Lower lobe of right lung (tissue), 2 donors: ENCODE results near the gene CD247. TPM values are rescaled to one million over a fixed set of nuclear protein-coding genes. Genes with fewer than 3 reads are reported as not detected.

Experiments
- ATAC-seq, 2 donors: fragments of 200-7000 bp; cut with Tn5 transposase; one replicate each; pipeline ENCODE4 v1.9.1; 2020 to 2022; ENCODE audit warnings: mild to moderate bottlenecking in 2 of 2, moderate library complexity in 2 of 2
- DNase-seq: peaks from one replicate; pipeline ENCODE4 v3.0.0-alpha.2; 2020
- H3K27ac ChIP-seq: fragments of 200-600 bp; one replicate; pipeline ENCODE4 v1.8.0; 2022
- H3K27me3 ChIP-seq: fragments of 200-600 bp; one replicate; pipeline ENCODE4 v1.8.0; 2022; ENCODE audit warnings: low read depth
- H3K36me3 ChIP-seq: fragments of 200-600 bp; one replicate; pipeline ENCODE4 v1.8.0; 2022; ENCODE audit warnings: mild to moderate bottlenecking
- H3K4me1 ChIP-seq: fragments of 200-600 bp; one replicate; pipeline ENCODE4 v1.8.0; 2022
- H3K4me3 ChIP-seq: fragments of 200-600 bp; one replicate; pipeline ENCODE4 v1.8.0; 2022; ENCODE audit warnings: mild to moderate bottlenecking
- H3K9me3 ChIP-seq: fragments of 200-600 bp; one replicate; pipeline ENCODE4 v1.8.0; 2022
- intact Hi-C: fragments of 100-400 bp; cut with DNase I; formaldehyde crosslinking; loops from one replicate; pipeline ENCODE4 v1.11.0; 2022
- total RNA-seq: library from RNA; stranded (reverse); fragmentation: NEBNext Ultra II Directional; extraction: Animal tissue kit (Norgen Biotek cat#: 25700); gene quantifications from one replicate; pipeline ENCODE4 v1.2.1, GENCODE V29; 2021
- TF ChIP-seq, protein P1 (sequence below): fragments of 200-600 bp; IDR thresholded peaks from one replicate; pipeline ENCODE4 v1.8.0; 2022; ENCODE audit warnings: antibody characterized with exemption, mild to moderate bottlenecking
- donor health status: DM: no; HTN: yes; CAD: no; lungs with severe emphysema.

Gene CD247
- total RNA-seq, 1 donor from 2014 or later, result 8.7 TPM

DNA sequence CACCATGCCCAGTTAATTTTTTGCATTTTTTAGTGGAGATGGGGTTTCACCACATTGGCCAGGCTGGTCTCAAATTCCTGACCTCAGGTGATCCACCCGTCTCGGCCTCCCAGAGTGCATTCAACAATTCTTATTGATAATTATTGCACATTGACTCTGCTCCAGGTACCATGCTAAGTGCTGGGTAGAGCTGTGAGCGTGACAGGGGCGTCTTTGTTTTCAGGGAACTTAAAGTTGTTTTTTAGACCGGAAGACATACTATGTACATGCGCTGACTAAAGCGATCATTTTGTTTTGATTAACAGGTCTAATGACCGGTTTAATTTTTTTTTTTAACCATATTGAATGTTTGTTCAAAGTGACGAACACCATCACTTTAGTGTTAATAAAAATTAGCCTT lies 4.0 kb downstream of the CD247 start:
- H3K27me3 ChIP-seq, result no peaks in the 10 kb centered on the region
- TF ChIP-seq, protein P1, sequence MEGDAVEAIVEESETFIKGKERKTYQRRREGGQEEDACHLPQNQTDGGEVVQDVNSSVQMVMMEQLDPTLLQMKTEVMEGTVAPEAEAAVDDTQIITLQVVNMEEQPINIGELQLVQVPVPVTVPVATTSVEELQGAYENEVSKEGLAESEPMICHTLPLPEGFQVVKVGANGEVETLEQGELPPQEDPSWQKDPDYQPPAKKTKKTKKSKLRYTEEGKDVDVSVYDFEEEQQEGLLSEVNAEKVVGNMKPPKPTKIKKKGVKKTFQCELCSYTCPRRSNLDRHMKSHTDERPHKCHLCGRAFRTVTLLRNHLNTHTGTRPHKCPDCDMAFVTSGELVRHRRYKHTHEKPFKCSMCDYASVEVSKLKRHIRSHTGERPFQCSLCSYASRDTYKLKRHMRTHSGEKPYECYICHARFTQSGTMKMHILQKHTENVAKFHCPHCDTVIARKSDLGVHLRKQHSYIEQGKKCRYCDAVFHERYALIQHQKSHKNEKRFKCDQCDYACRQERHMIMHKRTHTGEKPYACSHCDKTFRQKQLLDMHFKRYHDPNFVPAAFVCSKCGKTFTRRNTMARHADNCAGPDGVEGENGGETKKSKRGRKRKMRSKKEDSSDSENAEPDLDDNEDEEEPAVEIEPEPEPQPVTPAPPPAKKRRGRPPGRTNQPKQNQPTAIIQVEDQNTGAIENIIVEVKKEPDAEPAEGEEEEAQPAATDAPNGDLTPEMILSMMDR, result no peak
- H3K9me3 ChIP-seq, result no peaks in the 10 kb centered on the region
- intact Hi-C loops, result no loop called here
- DNase-seq, result no peak
- no peak for ATAC-seq
- H3K4me1 ChIP-seq, result no peaks in the 10 kb centered on the region
- no peak overlapping the region for H3K4me3 ChIP-seq
- H3K27ac ChIP-seq, result no peak overlapping the region
- H3K36me3 ChIP-seq, result no peaks in the 10 kb centered on the region

DNA sequence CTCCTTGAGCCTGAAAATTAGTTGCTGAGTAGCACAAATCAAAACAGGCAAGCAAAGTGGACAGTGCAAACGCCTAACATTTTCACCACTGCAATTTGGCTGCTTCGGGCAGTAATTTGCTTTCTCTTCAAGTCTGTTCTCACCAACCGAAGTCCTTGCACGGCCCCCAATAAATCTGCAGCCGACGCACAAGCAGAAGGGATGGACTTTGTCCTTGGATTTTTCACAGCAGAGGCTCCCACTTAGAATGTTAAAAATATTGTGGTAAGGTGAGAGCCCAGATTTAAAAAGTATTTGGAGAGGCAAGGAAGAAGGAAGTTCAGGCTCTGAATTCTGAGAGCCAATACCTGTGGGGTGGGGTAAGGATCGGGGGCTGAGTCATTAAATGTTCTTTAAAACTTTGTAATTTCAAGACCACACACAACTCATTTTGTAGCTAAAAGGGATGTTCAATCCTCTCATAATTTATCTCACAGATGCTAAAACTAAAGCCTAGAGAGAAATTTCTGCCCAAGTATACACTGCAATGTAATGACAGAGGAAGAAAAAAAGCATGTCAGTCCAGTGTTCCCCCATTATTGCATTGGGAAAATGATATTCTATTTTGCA lies 6.2 kb downstream of the CD247 start:
- no peaks in the 10 kb centered on the region for H3K27me3 ChIP-seq
- no peak for ATAC-seq
- intact Hi-C loops, result no loop called here
- no peaks in the 10 kb centered on the region for H3K36me3 ChIP-seq
- DNase-seq, result no peak
- no peak overlapping the region for H3K4me3 ChIP-seq
- H3K9me3 ChIP-seq, result no peaks in the 10 kb centered on the region
- no peak overlapping the region for H3K27ac ChIP-seq
- H3K4me1 ChIP-seq, result no peaks in the 10 kb centered on the region
- TF ChIP-seq, protein P1, result no peak

GRCh38 chr1:167511374-167511986 lies 6.8 kb downstream of the CD247 start:
- TF ChIP-seq, protein P1, result no peak
- Histone ChIP-seq H3K27me3 (no peaks in the 10 kb centered on the region), H3K27ac (no peak overlapping the region), H3K36me3 (no peaks in the 10 kb centered on the region), H3K4me1 (no peaks in the 10 kb centered on the region), H3K9me3 (no peaks in the 10 kb centered on the region), H3K4me3 (no peak overlapping the region)
- intact Hi-C loops, result no loop called here
- DNase-seq (no peak), ATAC-seq (no peak)

- ATAC-seq (no peak), DNase-seq (no peak)
- Histone ChIP-seq H3K9me3 (no peaks in the 10 kb centered on the region), H3K27me3 (no peaks in the 10 kb centered on the region), H3K4me1 (no peaks in the 10 kb centered on the region), H3K27ac (no peak overlapping the region), H3K4me3 (no peak overlapping the region), H3K36me3 (no peaks in the 10 kb centered on the region)
- TF ChIP-seq, protein P1, result no peak
- intact Hi-C loops, result no loop called here
These were observed 7.4 kb downstream of the CD247 start for GRCh38 chr1:167510881-167511280.

DNA sequence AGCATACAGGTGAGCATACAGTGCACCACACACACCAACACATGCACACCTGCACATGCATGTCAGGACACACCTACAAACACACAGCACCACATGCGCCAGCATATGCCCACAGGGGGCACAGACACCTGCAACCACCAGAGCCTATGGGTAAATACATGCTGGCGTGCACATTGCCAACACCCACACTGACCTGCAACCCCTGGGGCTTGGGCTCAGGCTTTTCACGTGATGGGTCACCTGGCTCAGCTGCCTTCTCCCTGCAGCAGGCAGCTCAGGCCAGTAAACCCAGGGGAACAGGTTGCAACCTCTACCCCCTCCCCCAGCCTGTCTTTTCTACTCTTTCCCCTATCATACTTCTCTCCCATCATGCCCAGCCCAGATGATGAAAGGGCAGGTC lies 8.1 kb downstream of the CD247 start:
- H3K27ac ChIP-seq, result no peak overlapping the region
- no peaks in the 10 kb centered on the region for H3K36me3 ChIP-seq
- TF ChIP-seq, protein P1, result no peak
- intact Hi-C loops, result no loop called here
- H3K4me3 ChIP-seq, result no peak overlapping the region
- DNase-seq (no peak), ATAC-seq (no peak)
- no peaks in the 10 kb centered on the region for H3K4me1 ChIP-seq
- no peaks in the 10 kb centered on the region for H3K27me3 ChIP-seq
- no peaks in the 10 kb centered on the region for H3K9me3 ChIP-seq
